ENCODE measurements around the gene HMX2. TPM values are rescaled to one million over a fixed set of nuclear protein-coding genes. Genes with fewer than 3 reads are reported as not detected.

The HMX2 gene
- total RNA-seq, 2 donors from 2014 or later: not detected

- no peaks in the 10 kb centered on the region for H3K9me3 ChIP-seq (ENCODE audit: control insufficient read depth, low read length, poor library complexity, severe bottlenecking)
- DNase-seq (no peak), ATAC-seq (no peak)
- Mint-ChIP-seq H3K36me3 (ENCODE audit: low read depth) (peaks cover 7% of the 10 kb centered on the region), H3K4me3 (peak overlapping the region; percentile 80), H3K27ac (peak overlapping the region; percentile 67), H3K27me3 (peaks cover 79% of the 10 kb centered on the region), H3K4me1 (peaks cover 19% of the 10 kb centered on the region)
Measured at GRCh38 chr10:123133541-123134342, 14.2 kb upstream of the HMX2 start.

- H3K4me3 Mint-ChIP-seq: peak overlapping the region; percentile 69
- peaks cover 4% of the 10 kb centered on the region for H3K36me3 Mint-ChIP-seq (ENCODE audit: low read depth)
- H3K9me3 ChIP-seq (ENCODE audit: control insufficient read depth, low read length, poor library complexity, severe bottlenecking): no peaks in the 10 kb centered on the region
- ATAC-seq: no peak
- DNase-seq: no peak
- peaks cover 79% of the 10 kb centered on the region for H3K27me3 Mint-ChIP-seq
- peaks cover 23% of the 10 kb centered on the region for H3K4me1 Mint-ChIP-seq
- H3K27ac Mint-ChIP-seq: peak overlapping the region; percentile 67
Measured at GRCh38 chr10:123134343-123134914, 13.5 kb upstream of the HMX2 start.

DNA sequence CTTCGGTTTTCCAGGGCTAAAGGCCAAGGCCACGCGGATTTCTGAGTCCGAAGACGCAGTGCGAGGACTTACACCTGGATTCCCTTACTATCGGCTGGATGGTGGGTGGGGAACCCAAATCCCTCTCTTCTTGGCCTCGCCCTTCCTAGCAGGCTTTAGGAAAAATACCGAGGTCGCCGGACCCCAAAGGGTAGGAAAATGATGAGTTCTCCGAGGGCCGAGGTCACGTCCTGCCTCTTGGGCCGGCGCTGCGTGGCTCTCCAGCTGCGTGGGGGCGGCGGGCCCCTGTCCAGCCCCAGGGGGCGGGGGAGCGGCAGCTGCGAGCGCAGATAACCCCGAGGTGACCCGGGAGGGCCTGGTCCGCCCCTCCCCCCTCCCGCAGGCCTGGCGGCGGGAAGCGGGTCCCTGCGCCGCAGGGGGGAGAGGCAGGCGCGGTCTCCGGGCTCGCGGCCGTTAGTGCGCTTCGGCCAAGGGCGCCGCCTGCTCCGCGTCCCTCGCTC is 13.0 kb upstream of the HMX2 start:
- H3K27me3 Mint-ChIP-seq: peaks cover 79% of the 10 kb centered on the region
- DNase-seq (no peak), ATAC-seq (no peak)
- H3K4me3 Mint-ChIP-seq: peak overlapping the region; percentile 69
- H3K4me1 Mint-ChIP-seq: peaks cover 26% of the 10 kb centered on the region
- H3K36me3 Mint-ChIP-seq (ENCODE audit: low read depth): peaks cover 4% of the 10 kb centered on the region
- H3K27ac Mint-ChIP-seq: peak overlapping the region; percentile 67
- no peaks in the 10 kb centered on the region for H3K9me3 ChIP-seq (ENCODE audit: control insufficient read depth, low read length, poor library complexity, severe bottlenecking)

- H3K36me3 Mint-ChIP-seq (ENCODE audit: low read depth): peaks cover 4% of the 10 kb centered on the region
- ATAC-seq: peak; percentile 51
- no peaks in the 10 kb centered on the region for H3K9me3 ChIP-seq (ENCODE audit: control insufficient read depth, low read length, poor library complexity, severe bottlenecking)
- peaks cover 32% of the 10 kb centered on the region for H3K4me1 Mint-ChIP-seq
- H3K27ac Mint-ChIP-seq: peak within 1 kb of the TSS; percentile 86
- peaks cover 79% of the 10 kb centered on the region for H3K27me3 Mint-ChIP-seq
- no peak for DNase-seq
- peak within 1 kb of the TSS; percentile 90 for H3K4me3 Mint-ChIP-seq
Measured at GRCh38 chr10:123135415-123136141, 12.4 kb upstream of the HMX2 start, which contains the start of gene HMX3. HMX3 (plus strand) TSS chr10:123135970; CDS start chr10:123136051, 81 bp downstream.

DNA sequence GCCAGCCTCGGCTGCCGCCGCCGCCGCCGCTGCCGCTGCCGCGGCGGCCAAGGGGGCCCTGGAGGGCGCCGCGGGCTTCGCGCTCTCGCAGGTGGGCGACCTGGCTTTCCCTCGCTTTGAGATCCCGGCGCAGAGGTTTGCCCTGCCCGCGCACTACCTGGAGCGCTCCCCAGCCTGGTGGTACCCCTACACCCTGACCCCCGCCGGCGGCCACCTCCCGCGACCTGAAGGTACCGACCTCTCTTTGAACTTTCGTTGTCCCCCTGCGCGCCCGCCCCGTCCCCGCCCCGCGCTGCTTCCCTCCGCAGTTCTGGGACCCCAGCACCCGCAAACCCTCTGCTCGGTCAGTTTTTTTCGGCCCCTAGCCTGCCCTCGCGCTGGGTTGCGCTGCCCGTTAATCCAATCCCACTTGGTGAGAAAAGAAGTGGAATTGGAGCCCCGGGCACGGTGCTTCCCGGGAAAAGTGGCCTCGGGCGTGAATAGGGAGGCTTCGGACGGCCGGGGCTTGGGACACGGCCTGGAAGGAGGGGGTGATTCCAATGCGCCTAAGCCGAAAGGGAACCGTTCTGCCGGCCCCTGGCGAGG is 11.6 kb upstream of the HMX2 start:
- Mint-ChIP-seq H3K27me3 (peaks cover 79% of the 10 kb centered on the region), H3K4me1 (peaks cover 32% of the 10 kb centered on the region), H3K36me3 (ENCODE audit: low read depth) (peaks cover 4% of the 10 kb centered on the region), H3K27ac (peak overlapping the region; percentile 86), H3K4me3 (peak overlapping the region; percentile 90)
- ATAC-seq: no peak
- no peaks in the 10 kb centered on the region for H3K9me3 ChIP-seq (ENCODE audit: control insufficient read depth, low read length, poor library complexity, severe bottlenecking)
- no peak for DNase-seq

- Mint-ChIP-seq H3K4me1 (peaks cover 37% of the 10 kb centered on the region), H3K4me3 (peak overlapping the region; percentile 90), H3K27ac (peak overlapping the region; percentile 86), H3K27me3 (peaks cover 79% of the 10 kb centered on the region), H3K36me3 (ENCODE audit: low read depth) (peaks cover 5% of the 10 kb centered on the region)
- ATAC-seq (peak; percentile 20), DNase-seq (no peak)
- no peaks in the 10 kb centered on the region for H3K9me3 ChIP-seq (ENCODE audit: control insufficient read depth, low read length, poor library complexity, severe bottlenecking)
Measured at GRCh38 chr10:123136806-123137642, 10.9 kb upstream of the HMX2 start.

- Mint-ChIP-seq H3K27me3 (peaks cover 76% of the 10 kb centered on the region), H3K4me1 (peaks cover 34% of the 10 kb centered on the region), H3K27ac (peak overlapping the region; percentile 59), H3K36me3 (ENCODE audit: low read depth) (peaks cover 5% of the 10 kb centered on the region), H3K4me3 (peak overlapping the region; percentile 43)
- no peak for DNase-seq
- ATAC-seq: no peak
- no peaks in the 10 kb centered on the region for H3K9me3 ChIP-seq (ENCODE audit: control insufficient read depth, low read length, poor library complexity, severe bottlenecking)
Measured at GRCh38 chr10:123139165-123139520, 8.8 kb upstream of the HMX2 start.

DNA sequence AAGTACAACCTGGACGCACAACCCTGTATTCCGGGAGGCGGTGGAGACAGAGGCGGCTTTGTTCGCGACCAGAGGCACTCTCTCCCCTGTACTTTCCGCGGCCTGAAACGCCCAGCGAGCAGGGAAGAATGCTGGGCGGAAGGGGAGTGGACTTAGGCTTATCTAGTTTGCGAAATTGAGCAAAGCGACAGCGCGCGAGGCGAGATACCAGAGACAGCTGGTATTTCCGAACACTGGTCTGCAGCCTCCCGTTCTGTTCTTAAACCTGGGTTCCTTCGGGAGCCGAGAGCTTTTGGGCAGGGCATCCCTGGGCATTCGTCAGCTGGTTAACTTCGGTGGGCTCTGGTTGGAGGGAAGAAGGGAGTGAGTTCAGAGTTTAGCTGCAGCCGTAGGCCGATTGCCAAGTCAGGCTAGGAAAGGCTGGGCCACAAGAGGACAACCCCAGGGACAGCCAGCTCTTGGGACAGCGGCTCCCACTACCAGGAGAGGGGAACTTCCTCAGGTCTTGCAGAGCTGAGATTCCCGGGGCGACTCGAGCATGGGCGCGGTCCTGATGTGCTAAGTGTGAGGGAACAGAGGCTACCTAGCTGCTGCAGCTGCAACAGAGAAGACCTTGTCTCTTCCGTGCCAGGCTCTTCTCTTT is 8.3 kb upstream of the HMX2 start:
- H3K27me3 Mint-ChIP-seq: peaks cover 76% of the 10 kb centered on the region
- DNase-seq (no peak), ATAC-seq (peak; percentile 16)
- H3K27ac Mint-ChIP-seq: peak overlapping the region; percentile 59
- peaks cover 5% of the 10 kb centered on the region for H3K36me3 Mint-ChIP-seq (ENCODE audit: low read depth)
- no peaks in the 10 kb centered on the region for H3K9me3 ChIP-seq (ENCODE audit: control insufficient read depth, low read length, poor library complexity, severe bottlenecking)
- peak overlapping the region; percentile 43 for H3K4me3 Mint-ChIP-seq
- H3K4me1 Mint-ChIP-seq: peaks cover 32% of the 10 kb centered on the region

- Mint-ChIP-seq H3K27me3 (peaks cover 82% of the 10 kb centered on the region), H3K4me3 (peak overlapping the region; percentile 52), H3K4me1 (peaks cover 39% of the 10 kb centered on the region), H3K27ac (peak overlapping the region; percentile 59), H3K36me3 (ENCODE audit: low read depth) (peaks cover 7% of the 10 kb centered on the region)
- DNase-seq (no peak), ATAC-seq (peak; percentile 35)
- no peaks in the 10 kb centered on the region for H3K9me3 ChIP-seq (ENCODE audit: control insufficient read depth, low read length, poor library complexity, severe bottlenecking)
Measured at GRCh38 chr10:123140164-123140982, 7.6 kb upstream of the HMX2 start.

GRCh38 chr10:123140983-123141390 is 6.9 kb upstream of the HMX2 start:
- Mint-ChIP-seq H3K4me3 (peak overlapping the region; percentile 47), H3K36me3 (ENCODE audit: low read depth) (peaks cover 7% of the 10 kb centered on the region), H3K27ac (no peak overlapping the region), H3K4me1 (peaks cover 45% of the 10 kb centered on the region), H3K27me3 (peaks cover 88% of the 10 kb centered on the region)
- ATAC-seq: no peak
- H3K9me3 ChIP-seq (ENCODE audit: control insufficient read depth, low read length, poor library complexity, severe bottlenecking): no peaks in the 10 kb centered on the region
- no peak for DNase-seq

Data from T-helper 17 cell (primary cell).